Measurements from ENCODE around the gene EPM2A.

GRCh38 chr6:145743332-145743731, 8.0 kb upstream of the EPM2A start:
- no peak for TF ChIP-seq POLR2AphosphoS2 (conservative IDR thresholded peaks at IDR 0.05; ENCODE audit: low read length)
- TF ChIP-seq POLR2A (IDR thresholded peaks at IDR 0.05; ENCODE audit: low read length): no peak
- no peak for TF ChIP-seq HMGXB4 (CRISPR knock-in tag; IDR thresholded peaks at IDR 0.05; ENCODE audit: borderline replicate concordance)

Measured in A549 (cell line).